Duodenal mucosa (tissue), 2 donors: ENCODE measurements around the gene ELMO2.
A peak's percentile ranks its signal among the peaks of the same experiment; 100 is the strongest.

Experiments used
- H3K27ac ChIP-seq: one replicate; pipeline ENCODE4 v1.7.0; 2013; ENCODE audit warnings: low read depth, low read length
- H3K27me3 ChIP-seq, 2 donors: one replicate each; pipeline ENCODE4 v1.7.0; 2013; ENCODE audit warnings: low read length in 2 of 2, control low read depth in 1 of 2; ENCODE audit not compliant: insufficient read depth in 2 of 2, control insufficient read depth in 1 of 2
- H3K36me3 ChIP-seq, 2 donors: one replicate each; pipeline ENCODE4 v1.7.0; 2013; ENCODE audit warnings: low read length in 2 of 2, control low read depth in 1 of 2; ENCODE audit not compliant: insufficient read depth in 2 of 2, control insufficient read depth in 1 of 2
- H3K4me1 ChIP-seq, 2 donors: one replicate each; pipeline ENCODE4 v1.7.0; 2013; ENCODE audit warnings: low read length in 2 of 2, control low read depth in 1 of 2; ENCODE audit not compliant: insufficient read depth in 2 of 2, control insufficient read depth in 1 of 2
- H3K4me3 ChIP-seq, 2 donors: one replicate each; pipeline ENCODE4 v1.7.0; 2013; ENCODE audit warnings: low read length in 2 of 2, low read depth in 1 of 2
- H3K9ac ChIP-seq, 2 donors: one replicate each; pipeline ENCODE4 v1.7.0; 2013; ENCODE audit warnings: low read length in 2 of 2, low read depth in 1 of 2
- H3K9me3 ChIP-seq, 2 donors: one replicate each; pipeline ENCODE4 v1.7.0; 2013; ENCODE audit warnings: low read length in 2 of 2, control low read depth in 1 of 2; ENCODE audit not compliant: control insufficient read depth in 1 of 2

The ELMO2 gene

GRCh38 chr20:46423882-46424482 is 17.6 kb upstream of the ELMO2 start:
- no peaks in the 10 kb centered on the region for H3K36me3 ChIP-seq
- H3K9ac ChIP-seq: no peak overlapping the region
- no peak overlapping the region for H3K27ac ChIP-seq
- H3K4me1 ChIP-seq: no peaks in the 10 kb centered on the region
- H3K9me3 ChIP-seq: no peaks in the 10 kb centered on the region
- peaks cover 0 to 10% of the 10 kb centered on the region in 2 donors for H3K27me3 ChIP-seq
- H3K4me3 ChIP-seq: no peak overlapping the region

- Histone ChIP-seq H3K4me1 (no peaks in the 10 kb centered on the region), H3K9me3 (no peaks in the 10 kb centered on the region), H3K9ac (no peak overlapping the region), H3K27me3 (peaks cover 0 to 10% of the 10 kb centered on the region in 2 donors), H3K36me3 (no peaks in the 10 kb centered on the region), H3K4me3 (no peak overlapping the region), H3K27ac (no peak overlapping the region)
Observed at GRCh38 chr20:46423342-46423741, 16.9 kb upstream of the ELMO2 start.

DNA sequence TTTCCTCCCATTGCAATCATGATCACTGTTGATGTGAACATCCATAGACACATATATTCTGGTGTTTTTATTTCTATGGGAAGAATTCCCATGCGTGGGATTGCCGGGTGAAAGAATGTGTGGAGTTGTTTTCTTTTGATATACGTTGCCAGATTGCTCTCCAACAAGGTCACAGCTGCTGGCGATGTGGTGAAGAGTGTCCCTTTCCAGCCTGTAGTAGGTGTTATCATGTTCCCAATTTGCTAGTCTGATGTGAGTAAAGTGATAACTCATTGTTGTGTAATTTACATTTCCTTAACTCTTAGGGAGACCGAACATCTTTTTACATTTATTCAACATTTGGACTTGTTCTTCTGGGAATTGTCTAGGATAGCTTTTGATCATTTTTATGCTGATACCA is 14.5 kb upstream of the ELMO2 start:
- Histone ChIP-seq H3K9ac (no peak overlapping the region), H3K36me3 (no peaks in the 10 kb centered on the region), H3K27me3 (peaks cover 0 to 10% of the 10 kb centered on the region in 2 donors), H3K4me3 (no peak overlapping the region), H3K4me1 (no peaks in the 10 kb centered on the region), H3K9me3 (no peaks in the 10 kb centered on the region), H3K27ac (no peak overlapping the region)

GRCh38 chr20:46419882-46420281 is 13.5 kb upstream of the ELMO2 start:
- H3K27me3 ChIP-seq: peaks cover 0 to 10% of the 10 kb centered on the region in 2 donors
- no peak overlapping the region for H3K4me3 ChIP-seq
- H3K27ac ChIP-seq: no peak overlapping the region
- H3K9ac ChIP-seq: no peak overlapping the region
- H3K9me3 ChIP-seq: no peaks in the 10 kb centered on the region
- H3K36me3 ChIP-seq: no peaks in the 10 kb centered on the region
- H3K4me1 ChIP-seq: no peaks in the 10 kb centered on the region

GRCh38 chr20:46416839-46417238 is 10.4 kb upstream of the ELMO2 start:
- Histone ChIP-seq H3K9ac (no peak overlapping the region), H3K27me3 (no peaks in the 10 kb centered on the region), H3K27ac (no peak overlapping the region), H3K36me3 (no peaks in the 10 kb centered on the region), H3K9me3 (no peaks in the 10 kb centered on the region), H3K4me3 (no peak overlapping the region), H3K4me1 (no peaks in the 10 kb centered on the region)

GRCh38 chr20:46416421-46416820 is 10.0 kb upstream of the ELMO2 start:
- no peaks in the 10 kb centered on the region for H3K27me3 ChIP-seq
- no peak overlapping the region for H3K9ac ChIP-seq
- H3K27ac ChIP-seq: no peak overlapping the region
- no peaks in the 10 kb centered on the region for H3K36me3 ChIP-seq
- no peak overlapping the region for H3K4me3 ChIP-seq
- no peaks in the 10 kb centered on the region for H3K4me1 ChIP-seq
- H3K9me3 ChIP-seq: no peaks in the 10 kb centered on the region

- no peak overlapping the region for H3K4me3 ChIP-seq
- H3K36me3 ChIP-seq: no peaks in the 10 kb centered on the region
- peaks cover 0 to 1% of the 10 kb centered on the region in 2 donors for H3K4me1 ChIP-seq
- H3K27ac ChIP-seq: no peak overlapping the region
- H3K27me3 ChIP-seq: no peaks in the 10 kb centered on the region
- no peaks in the 10 kb centered on the region for H3K9me3 ChIP-seq
- H3K9ac ChIP-seq: no peak overlapping the region
Observed at GRCh38 chr20:46415773-46416172, 9.4 kb upstream of the ELMO2 start.

DNA sequence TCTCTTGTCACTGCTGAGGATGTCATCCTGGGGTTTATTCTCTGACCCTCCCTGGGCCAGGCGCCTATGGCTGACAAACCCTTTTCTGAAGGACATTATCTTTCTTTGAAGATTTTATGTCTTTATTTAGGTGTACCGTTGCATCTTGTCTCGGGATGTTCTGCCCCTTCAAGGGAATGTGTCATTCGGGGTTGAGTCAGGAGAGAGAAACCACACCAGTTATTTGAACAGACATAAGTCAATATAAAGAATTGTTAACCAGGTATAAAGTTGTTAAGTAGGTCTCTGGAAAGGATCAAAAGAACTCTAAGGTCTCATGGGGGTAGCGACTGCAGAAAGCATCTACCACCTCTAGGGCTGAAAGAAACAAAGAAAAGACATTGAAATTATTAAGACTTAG is 8.2 kb upstream of the ELMO2 start:
- Histone ChIP-seq H3K36me3 (no peaks in the 10 kb centered on the region), H3K27ac (no peak overlapping the region)

GRCh38 chr20:46411637-46412036 is 5.2 kb upstream of the ELMO2 start:
- Histone ChIP-seq H3K27ac (no peak overlapping the region), H3K36me3 (no peaks in the 10 kb centered on the region), H3K4me3 (no peak overlapping the region), H3K9me3 (no peaks in the 10 kb centered on the region), H3K4me1 (peaks cover 14% of the 10 kb centered on the region in 2 donors), H3K9ac (no peak overlapping the region), H3K27me3 (no peaks in the 10 kb centered on the region)

More for the DNA sequence above, 8.2 kb upstream of the ELMO2 start:
- Histone ChIP-seq H3K27me3 (no peaks in the 10 kb centered on the region), H3K4me3 (no peak overlapping the region), H3K4me1 (peaks cover 0 to 5% of the 10 kb centered on the region in 2 donors), H3K9ac (no peak overlapping the region), H3K9me3 (no peaks in the 10 kb centered on the region)

DNA sequence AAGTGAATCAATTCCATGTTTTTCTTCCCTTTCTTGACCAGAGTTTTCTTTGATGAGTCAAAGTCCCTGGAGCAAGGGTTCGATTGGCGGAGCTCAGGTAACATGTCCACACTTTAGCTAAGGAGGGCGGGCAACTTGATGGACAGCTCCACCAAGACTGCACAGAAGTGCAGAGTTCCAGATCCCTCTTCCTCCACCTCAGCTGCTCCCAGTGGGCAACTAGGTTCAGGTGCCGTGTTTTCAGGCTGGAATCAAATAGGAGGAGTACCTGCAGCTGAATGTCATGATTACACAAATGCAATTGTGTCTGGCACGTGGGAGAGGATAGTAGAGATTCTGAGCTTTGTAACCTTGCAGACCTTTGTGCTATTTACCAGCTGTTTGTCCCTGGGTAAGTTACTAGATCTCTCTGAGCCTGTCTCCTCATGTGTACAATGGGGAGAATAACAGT is 1.9 kb upstream of the ELMO2 start:
- H3K4me1 ChIP-seq: peaks cover 25 to 26% of the 10 kb centered on the region in 2 donors
- H3K36me3 ChIP-seq: no peaks in the 10 kb centered on the region
- no peak overlapping the region for H3K9ac ChIP-seq
- no peak overlapping the region for H3K27ac ChIP-seq
- no peak overlapping the region for H3K4me3 ChIP-seq
- no peaks in the 10 kb centered on the region for H3K27me3 ChIP-seq
- H3K9me3 ChIP-seq: no peaks in the 10 kb centered on the region

GRCh38 chr20:46407671-46407996 is 1.2 kb upstream of the ELMO2 start:
- Histone ChIP-seq H3K9ac (no peak overlapping the region), H3K4me3 (peak overlapping the region; percentile 73 to 78), H3K27me3 (no peaks in the 10 kb centered on the region), H3K4me1 (peaks cover 31 to 33% of the 10 kb centered on the region in 2 donors), H3K27ac (no peak overlapping the region), H3K36me3 (no peaks in the 10 kb centered on the region), H3K9me3 (no peaks in the 10 kb centered on the region)
